NCI-H1105 (cell line): ENCODE measurements around the gene DAPP1.

Source experiments
- DNase-seq: peaks from one replicate; lab custom pipeline; 2025; lab: John Stamatoyannopoulos, UW

DAPP1 gene

DNA sequence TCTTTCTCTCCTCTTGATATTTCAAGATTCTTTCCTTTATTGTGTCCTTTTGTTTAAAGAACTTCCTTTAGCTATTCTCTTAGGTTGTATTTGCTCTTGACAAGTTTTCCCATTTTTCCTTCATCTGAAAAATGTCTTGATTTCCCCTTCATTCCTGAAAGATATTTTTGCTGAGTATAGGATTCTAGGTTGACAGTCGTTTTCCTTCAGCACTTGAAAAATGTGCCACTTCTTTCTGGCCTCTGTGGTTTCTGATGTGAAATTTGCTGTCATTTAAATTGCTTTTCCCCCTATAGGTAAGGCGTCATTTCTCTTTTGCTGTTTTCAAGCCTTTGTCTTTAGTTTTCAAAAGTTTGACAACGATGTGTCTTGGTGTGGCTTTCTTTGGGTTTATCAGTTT is 100.9 kb downstream of the DAPP1 start:
- no peak for DNase-seq

DNA sequence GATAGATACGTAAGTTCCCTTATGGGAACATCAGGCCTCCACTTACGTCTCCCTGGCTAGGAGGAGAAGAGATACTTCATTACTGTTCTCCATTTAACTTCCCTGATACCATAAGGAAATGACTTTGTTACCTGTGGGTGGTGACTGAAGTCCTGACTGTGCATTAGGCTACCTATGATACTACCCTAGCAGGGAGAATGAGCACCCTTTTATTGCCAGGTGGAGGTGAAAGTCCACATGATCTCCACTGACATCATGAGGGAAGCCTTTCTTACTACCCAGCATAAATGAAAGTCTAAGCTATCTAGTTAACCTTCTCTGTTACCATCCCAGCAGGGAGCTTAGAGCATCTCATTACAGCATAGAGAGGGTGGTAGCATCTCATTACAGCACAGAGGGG is 102.0 kb downstream of the DAPP1 start:
- DNase-seq, result no peak
